ENCODE data around the gene EFCAB13.

EFCAB13 gene, protein sequence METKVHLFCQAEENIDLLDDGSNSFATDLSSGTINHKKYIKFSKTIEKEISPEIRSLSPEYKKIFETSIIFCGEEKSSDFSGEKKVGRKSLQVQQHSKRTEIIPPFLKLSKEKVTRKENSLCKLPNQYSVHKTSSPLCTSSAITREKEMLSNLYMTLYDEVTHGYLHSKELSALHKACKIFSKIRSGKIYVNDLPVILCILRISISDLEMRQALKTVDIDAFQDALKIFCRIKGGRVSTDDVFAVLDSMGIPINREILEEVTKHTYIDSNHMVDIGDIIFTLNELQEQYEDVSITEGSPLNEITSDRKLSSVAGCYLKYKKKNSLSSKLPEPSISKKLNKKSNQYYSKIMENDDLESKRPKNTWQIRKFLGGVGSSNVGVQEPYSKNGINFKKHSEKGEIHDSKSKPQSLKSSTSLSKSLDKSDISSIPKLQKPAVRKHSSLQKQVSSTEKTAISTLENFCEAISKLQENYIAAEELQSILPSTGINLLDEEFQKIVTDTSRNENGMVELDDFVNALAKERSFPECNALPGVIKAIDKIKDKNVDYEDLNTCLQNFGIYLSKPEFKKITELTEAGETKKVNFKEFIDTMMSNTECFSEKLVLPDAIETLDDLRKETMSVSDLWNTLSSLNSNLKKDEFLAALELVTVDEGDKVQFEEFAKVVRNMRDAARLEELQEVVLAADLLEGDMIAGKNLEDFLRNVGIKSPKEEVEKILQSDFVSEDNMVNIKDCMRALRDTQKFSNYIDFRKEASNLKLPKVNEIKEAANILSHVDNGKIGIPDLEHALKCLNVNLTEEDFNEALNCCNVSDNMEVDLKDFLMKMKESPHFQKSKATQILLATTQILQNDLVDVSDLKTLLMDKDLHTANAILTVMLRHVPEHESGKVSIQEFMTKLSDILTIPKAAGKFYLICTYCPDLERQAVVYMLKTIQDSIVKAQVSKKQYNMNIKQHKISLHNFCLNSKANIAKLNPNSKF
- 2.0 to 12.6 (median 10.6) reads per million in 3 experiments for total RNA-seq

DNA sequence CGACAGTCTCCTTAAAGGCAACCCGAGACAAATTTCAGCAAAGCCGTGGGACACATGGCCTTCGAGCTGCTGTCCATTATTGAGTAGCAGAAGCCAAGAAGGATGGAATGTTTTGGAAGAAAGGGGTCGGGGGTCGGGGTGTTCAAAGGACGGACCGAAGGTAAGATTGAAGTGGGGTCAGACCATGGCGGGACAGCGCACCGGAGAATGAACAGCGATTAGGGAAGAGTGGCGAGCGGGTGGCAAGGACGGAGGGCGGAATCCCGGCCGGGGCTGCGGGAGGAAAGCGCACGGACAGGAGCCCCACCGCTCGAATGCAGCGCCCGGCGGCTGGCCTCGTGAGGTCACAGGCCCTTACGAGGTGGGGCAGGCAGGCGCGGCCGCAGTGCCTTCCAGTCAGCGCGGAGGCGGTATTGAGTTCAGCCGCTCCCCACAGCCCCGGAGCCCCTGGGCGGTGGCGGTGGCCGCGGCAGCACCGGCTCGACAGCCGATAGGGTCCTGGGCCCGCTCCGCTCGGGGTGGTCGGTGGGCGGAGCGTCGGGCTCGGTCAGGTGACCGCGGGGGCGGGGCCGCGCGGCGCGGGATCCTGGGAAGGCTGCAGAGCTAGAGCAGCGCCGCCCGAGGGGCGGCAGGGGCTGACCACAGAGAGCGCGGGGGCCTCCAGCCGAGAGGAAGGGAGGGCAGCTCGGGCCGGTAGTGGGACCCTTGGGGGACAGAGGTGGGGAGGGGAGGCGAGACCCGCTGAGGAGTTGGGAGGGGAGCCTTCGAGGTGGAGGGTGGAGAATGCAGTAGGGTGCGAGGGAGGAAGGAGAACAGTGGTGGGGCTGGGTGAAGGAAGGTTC is at the start of gene EFCAB13:
Gene EFCAB13 (plus strand): TSS at position 574 of the 842 bp plus-strand sequence. CDS start 4,399 bp downstream, outside the sequence.
- peak; percentile 71 for DNase-seq

DNA sequence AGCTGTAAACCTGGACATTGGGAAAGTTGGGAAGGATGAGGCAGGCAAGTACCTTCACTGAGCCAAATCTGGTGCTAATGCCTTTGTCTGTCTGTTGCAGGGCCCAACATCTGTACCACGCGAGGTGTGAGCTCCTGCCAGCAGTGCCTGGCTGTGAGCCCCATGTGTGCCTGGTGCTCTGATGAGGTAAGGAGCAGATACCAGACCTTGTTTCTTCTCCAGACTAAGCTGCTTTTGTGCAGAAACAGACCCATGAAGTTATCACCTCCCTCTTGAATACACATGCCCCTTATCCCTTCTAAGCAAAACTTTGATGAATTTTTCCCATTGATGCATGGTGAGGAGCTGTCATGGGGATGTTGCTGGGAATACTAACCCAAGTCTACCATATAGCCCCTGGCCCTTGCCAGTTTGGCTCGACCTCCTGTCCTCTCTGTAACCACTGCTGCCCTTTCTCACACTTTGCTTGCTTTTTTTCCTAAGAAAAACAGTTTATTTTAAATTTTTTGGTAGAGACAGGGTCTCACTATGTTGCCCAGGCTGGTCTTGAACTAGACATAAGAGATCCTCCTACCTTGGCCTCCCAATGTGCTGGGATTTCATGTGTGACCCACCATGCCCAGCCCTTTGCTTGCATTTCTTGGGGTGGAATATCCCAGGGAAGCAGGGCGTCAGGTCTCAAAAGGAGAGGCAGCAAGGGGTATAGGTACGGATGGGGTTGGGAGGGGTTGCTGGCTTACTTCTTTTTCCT is 49.3 kb upstream of the EFCAB13 start:
- no peak for DNase-seq

DNA sequence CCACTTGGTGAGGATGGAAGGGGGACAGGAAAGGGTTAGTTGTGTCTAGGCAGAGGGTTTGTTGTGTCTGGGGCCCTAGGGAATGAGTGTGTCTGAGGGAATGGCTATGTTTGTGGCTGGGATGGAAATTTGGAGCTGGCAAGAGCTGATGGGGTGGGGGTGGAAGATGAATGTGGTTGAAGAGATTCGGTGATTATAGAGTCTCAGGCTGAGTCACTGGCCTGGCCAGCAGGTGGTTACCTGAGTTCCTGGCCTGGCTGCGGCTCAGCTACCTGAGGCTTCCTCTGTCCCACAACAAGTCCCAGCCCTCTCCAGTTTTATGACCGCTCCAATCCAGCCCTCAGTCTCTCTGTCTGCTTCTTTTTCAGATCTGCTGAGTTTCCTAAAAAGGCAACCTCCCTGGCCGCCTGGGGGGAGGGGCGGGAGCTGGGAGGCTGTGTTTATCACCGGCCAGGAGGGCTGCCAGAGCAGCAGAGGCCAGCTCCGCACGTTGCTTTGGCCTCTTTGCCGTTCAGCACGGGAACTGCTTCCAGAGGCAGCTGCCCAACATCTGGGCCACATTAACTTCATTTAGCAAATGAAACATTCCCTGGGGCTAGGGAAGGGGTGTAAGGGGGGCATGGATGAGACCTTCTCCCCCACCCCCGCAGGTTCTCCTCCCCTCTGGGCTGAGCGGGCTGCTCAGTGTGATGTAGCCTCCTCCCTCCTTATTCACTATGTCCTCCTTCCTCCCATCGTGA is 48.3 kb upstream of the EFCAB13 start:
- DNase-seq = no peak

DNA sequence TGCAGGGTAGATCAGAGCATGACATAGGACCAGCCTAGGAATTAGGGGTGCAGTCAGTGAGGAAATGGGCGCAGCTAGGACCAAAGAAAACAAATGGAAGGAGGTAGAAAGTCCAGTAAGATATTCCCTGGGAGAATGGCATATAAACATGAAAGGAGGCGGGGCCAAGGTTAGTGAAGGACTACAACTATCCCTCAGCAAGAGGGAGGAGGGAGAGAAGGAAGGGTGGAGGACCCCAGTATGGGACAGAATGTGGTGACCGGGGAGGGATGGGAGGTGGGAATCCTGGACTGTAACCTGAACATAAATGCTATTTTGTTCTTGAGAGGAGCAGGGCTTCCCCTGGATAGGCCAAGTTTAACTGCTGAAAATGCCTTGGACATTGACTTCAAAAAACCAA is 47.3 kb upstream of the EFCAB13 start:
- DNase-seq = no peak

DNA sequence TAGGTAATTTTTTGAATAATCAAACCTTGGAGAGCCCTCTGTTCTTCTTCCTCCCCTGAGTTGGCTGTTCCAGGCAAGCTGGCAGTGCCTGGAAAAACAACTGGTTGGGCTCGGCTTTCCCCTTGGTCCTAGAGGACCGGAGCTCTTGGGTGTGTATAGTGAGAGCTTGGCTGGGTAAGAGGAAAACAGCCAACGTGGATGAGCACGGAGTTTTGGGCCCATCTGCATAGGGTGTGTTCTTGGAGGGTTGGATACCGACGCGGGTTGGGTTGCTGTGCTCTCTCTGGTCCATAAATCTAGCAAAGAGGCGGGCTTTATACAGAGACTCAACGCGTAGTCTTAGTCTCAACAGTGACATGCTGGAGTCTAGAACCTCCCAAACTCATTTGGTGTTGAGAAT is 46.9 kb upstream of the EFCAB13 start:
- no peak for DNase-seq

DNA sequence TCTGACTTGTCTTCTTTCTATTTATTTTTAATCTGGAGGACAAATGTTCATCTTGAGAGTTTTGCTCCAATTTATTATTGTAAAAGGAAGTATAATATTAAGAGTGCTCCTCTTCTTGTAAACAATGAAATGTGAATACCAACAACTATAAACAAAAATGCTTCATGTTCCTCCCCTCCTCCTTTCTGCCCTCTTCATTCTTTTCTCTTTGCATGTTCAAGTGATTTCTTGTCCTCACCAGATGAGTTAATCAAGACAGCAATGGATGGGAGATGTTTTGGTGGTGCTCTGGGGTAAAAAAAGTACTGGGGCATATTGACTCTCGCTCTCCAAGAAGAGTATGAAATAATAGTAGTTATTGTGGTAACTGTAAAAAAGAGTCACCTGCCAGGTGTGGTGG is 45.8 kb upstream of the EFCAB13 start:
- no peak for DNase-seq

DNA sequence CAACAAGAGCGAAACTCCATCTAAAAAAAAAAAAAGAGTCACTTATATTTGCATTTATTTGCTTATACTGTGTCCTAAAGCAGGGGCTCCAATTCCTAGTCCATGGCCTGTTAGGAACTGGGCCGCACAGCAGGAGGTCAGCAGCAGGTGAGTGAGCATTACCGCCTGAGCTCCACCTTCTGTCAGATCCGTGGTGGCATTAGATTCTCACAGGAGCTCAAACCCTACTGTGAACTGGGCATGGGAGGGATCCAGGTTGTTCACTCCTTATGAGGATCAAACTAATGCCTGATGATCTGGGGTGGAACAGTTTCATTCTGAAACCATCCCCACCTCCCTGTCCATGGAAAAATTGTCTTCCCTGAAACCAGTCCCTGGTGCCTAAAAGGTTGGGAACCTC is 45.2 kb upstream of the EFCAB13 start:
- DNase-seq = no peak

DNA sequence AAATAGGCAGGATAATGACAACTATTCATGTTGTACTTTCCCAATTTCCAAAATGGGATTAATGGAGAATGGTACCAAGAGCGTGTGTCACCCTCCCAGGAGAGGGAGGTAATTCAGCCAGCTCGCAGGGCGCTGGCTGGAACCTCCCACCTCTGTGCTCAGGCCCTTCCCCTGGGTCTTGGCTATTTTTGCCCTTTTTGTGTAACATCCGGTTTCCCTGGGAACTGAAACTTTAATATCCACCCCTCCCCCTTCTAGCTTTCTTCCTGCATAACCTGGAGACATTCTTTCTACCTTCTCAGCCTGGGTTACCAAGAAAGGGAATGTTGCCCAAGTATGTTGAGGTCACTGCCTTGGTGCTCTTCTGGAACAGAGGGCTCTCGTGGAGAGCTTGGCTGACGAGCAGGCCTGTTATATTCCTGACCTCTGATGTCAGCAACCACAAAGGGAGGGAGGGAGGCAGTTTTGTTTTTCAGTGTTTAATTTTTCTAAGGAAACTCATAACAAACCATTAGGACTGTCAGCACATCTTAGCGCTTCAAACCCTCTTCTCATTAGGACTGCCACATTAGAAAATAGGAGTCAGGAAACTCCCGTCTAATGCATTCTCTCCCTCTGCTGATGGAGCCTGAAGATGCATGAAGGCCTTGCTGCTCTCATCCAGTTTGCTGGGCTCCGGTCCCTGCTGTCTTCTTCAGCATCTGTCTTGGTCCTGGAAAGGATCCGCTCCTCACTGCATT is 44.5 kb upstream of the EFCAB13 start:
- no peak for DNase-seq

DNA sequence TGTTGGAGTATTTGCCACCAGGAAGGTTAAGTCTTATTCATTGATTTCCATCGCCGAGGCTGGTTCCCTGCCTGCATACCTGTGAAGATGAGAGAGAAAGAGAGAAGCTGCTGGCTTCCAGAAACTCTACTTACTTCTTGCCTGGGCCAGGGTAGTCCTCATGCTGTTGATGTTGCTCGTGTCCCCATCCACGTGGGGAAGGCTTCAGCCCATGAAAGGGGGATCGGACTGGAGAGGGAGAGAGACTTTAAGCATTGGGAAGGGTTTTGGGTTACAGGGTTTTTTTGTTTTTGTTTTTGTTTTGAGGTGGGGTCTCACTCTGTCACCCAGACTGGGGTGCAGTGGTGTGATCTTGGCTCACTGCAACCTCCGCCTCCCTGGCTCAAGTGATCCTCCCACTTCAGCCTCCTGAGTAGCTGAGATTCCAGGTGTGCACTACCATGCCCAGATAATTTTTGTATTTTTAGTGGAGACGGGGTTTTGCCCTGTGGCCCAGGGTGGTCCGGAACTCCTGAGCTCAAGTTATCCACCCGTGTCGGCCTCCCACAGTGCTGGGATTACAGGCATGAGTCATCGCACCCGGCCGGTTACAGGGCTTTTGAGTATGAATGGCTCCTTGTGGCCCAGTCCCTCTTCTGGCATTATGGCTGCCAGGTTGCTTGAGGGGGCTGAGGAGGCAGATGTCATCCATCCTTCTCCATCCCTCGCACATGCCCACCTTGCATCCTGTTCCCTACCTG is 43.5 kb upstream of the EFCAB13 start:
- DNase-seq = no peak

DNA sequence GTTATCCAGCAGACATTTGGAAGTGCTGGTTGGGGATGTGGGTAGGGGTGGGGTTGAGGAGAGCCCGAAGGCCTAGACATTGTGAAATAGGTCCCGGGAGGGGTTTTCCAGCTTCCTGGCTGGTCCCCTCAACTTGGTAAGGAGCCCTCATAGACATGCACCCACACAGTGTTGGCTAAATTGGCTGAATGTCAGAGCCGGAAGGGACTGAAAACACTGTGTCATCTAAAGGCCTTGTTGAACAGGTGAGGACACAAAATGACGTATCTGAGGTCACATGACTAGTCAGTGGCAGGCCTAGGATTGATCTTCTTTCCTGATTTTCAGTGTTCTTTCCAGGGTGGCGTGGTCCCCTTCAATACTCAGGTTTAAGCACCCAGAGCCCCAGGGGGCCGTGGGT is 42.5 kb upstream of the EFCAB13 start:
- no peak for DNase-seq

DNA sequence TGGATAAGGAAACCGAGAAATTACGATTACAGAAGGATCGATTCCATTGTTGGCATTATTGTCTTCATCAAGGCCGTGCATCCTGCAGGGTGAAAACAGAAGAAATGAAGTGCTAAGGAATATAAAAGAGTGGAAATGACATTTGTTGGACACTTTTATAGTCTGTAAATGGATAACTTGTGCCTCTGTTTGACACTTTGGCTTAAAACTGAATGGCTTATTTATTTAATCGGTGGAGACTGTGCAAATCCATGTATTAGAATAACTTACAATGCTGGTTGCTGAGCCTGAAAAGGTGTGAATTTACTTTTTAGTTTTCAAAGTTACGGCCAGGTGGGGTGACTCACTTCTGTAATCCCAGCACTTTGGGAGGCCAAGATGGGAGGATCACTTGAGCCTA is 38.8 kb upstream of the EFCAB13 start:
- no peak for DNase-seq

DNA sequence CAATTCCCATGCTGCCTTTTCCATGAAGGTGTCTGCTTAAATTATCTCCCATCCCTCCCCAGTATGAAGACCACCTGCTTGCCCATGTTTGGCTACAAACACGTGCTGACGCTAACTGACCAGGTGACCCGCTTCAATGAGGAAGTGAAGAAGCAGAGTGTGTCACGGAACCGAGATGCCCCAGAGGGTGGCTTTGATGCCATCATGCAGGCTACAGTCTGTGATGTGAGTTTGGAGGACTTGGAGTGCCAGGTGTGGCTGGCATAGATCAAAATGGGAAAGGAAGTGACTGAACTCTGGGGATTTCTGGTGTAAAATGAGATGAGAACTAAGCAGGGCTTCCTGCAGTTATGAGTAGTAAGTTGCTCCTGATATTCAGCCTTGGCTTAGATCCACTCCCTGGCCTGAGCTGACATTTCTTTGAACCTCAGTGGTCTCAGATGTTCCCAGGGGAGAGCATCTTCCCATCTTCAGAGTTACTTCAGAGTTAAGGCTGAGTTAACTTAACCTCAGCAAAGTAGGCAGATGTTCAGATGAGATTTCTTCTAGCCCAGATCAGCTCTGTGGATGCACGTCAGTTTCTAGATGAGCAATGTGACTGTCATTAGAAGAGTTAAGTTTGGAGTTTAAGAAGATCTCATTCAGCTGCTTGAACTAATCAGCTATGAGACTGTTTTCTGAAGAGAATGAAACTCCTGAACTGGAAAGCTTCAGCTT is 37.4 kb upstream of the EFCAB13 start:
- no peak for DNase-seq

DNA sequence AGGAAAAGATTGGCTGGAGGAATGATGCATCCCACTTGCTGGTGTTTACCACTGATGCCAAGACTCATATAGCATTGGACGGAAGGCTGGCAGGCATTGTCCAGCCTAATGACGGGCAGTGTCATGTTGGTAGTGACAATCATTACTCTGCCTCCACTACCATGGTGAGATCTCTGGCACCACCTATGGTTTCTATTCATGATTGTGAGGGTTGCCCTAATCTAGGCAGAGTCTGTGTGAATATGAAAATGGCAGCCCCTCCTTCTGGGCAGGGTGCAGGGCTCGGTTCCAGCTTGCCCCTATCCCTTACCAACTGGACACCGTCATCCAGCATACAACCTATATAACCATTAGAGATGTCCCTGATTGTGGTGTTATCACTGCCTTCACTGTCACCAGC is 36.7 kb upstream of the EFCAB13 start:
- DNase-seq = no peak

DNA sequence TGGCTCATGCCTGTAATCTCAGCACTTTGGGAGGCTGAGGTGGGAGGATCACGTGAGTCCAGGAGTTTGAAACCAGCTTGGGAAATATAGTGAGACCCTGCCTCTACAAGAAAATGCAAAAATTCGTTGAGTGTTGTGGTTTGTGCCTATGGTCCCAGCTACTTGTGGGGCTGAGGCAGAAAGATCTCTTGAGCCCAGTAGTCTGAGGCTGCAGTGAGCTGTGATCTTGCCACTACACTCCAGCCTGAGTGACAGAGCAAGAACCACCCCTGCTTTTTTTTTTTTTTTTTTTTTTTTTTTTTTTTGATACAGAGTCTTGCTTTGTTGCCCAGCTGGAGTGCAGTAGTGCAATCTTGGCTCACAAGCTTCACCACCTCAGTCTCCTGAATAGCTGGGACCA is 36.1 kb upstream of the EFCAB13 start:
- no peak for DNase-seq

DNA sequence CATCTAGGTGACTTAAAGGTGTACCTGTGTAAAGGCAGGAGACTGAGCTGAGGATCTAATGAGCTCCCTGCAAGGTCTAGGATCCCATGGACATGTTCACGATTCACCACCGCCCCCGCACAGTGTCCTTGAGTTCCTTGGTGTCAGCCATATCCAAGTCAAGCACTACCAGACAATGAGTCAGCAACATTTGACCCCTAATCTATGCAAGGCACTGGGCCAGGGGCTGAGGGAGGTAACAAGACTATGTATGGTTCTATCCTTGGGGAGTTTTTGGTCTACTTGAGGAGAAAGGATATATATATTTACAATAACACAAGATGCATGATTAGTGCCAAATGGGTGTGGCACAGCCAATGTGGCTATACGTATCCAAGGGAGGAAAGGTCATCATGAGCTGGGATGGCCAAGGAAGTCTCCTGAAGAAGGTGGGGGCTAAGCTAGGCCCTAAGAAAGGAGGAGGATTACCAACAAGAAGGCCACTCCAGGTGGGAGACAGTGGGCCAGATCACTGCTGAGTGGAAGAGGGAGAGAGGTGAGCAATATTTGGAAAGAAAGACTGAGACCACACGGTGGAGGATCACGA is 35.1 kb upstream of the EFCAB13 start:
- DNase-seq = no peak

DNA sequence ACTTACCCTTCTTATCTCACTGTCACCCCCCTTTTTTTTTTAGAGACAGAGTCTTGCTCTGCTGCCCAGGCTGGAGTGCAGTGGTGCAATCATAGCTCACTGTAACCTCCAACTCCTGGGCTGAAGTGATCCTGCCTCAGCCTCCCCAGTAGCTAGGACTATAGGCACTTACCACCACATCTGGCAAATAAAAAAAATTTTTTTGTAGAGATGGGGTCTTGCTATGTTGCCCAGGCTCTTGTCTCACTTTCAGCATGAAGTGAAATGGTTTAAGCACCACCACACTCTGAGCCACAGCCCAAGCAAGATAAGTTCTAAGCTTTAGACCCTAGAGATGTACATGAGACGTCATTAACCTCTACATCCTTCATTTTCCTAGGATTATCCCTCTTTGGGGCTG is 34.5 kb upstream of the EFCAB13 start:
- DNase-seq = no peak

DNA sequence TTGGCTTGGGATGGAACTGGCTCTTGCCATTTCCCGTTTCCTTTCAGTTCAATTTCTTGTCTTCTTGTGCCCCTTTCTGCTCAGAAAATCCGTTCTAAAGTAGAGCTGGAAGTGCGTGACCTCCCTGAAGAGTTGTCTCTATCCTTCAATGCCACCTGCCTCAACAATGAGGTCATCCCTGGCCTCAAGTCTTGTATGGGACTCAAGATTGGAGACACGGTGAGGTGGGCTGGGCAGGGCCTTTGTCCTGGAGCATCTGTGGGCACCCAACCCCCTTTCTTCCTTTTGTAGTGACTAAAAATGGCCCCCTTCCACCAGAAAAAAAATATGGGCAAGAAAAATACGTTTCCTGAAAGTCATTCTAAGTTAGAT is 32.9 kb upstream of the EFCAB13 start:
- no peak for DNase-seq

DNA sequence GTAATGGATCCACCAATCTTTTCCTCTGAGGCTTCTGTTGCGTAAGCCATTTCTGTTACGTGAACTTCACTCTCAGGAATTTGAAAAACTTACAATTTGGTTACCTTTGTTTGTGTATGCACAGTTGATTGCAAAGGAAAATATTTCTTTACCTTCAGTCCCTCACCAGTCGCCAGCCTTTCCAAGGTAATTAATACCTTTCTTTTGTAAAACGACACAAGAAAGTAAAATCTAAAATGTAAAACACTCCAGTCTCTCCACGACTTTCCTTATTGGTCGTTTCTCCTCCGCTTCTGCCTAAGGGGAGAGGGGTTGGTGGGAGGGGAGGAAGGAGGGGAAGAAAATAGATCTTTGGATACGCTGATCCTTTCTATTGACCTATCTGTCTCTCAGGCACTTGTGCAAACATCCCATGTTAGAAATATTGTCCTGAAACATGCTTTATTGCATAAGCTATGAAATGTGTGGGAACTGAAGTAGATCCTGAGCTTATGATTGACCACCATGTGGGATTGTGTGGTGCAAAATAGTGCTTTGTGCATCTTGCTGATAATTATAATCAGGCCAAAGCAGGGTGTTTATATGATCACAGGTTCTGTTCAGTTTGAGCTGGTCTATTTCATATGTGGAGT is 32.4 kb upstream of the EFCAB13 start:
- DNase-seq = no peak
